C4-2B (cell line): Measurements from ENCODE around the gene ARHGEF1.

Source experiments
- ZFX ChIP-seq: fragments of 450-650 bp; IDR thresholded peaks from 2 replicates; pipeline ENCODE4 v1.6.1; 2017
- TF ChIP-seq, protein P1 (sequence below): fragments of 450-650 bp; conservative IDR thresholded peaks from 2 replicates; pipeline ENCODE4 v1.5.1; 2017; ENCODE audit warnings: mild to moderate bottlenecking

DNA sequence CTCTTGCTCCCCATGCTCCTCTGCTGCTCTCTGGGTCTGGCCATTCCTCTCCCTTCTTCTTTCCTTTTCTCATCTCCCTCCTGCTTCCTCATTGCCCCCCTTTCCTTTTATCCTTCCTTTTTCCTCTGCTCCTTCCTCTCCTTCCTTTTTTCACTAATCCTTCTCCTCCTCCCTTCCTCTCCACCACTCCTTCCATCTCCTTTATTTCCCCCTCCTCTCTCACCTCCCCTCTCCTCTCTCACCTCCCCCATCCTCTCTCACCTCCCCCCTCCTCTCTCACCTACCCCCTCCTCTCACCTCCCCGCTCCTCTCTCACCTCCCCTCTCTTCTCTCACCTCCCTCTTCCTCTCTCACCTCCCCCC lies 13.6 kb downstream of the ARHGEF1 start:
- TF ChIP-seq, protein P1, sequence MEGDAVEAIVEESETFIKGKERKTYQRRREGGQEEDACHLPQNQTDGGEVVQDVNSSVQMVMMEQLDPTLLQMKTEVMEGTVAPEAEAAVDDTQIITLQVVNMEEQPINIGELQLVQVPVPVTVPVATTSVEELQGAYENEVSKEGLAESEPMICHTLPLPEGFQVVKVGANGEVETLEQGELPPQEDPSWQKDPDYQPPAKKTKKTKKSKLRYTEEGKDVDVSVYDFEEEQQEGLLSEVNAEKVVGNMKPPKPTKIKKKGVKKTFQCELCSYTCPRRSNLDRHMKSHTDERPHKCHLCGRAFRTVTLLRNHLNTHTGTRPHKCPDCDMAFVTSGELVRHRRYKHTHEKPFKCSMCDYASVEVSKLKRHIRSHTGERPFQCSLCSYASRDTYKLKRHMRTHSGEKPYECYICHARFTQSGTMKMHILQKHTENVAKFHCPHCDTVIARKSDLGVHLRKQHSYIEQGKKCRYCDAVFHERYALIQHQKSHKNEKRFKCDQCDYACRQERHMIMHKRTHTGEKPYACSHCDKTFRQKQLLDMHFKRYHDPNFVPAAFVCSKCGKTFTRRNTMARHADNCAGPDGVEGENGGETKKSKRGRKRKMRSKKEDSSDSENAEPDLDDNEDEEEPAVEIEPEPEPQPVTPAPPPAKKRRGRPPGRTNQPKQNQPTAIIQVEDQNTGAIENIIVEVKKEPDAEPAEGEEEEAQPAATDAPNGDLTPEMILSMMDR, result no peak
- no peak for TF ChIP-seq ZFX
